SKM-1 (cell line): Measurements from ENCODE around the gene CALCB.

Experiments used
- DNase-seq: peaks from one replicate; lab custom pipeline; 2025; ENCODE audit not compliant: unreplicated experiment; lab: John Stamatoyannopoulos, UW

CALCB gene

DNA sequence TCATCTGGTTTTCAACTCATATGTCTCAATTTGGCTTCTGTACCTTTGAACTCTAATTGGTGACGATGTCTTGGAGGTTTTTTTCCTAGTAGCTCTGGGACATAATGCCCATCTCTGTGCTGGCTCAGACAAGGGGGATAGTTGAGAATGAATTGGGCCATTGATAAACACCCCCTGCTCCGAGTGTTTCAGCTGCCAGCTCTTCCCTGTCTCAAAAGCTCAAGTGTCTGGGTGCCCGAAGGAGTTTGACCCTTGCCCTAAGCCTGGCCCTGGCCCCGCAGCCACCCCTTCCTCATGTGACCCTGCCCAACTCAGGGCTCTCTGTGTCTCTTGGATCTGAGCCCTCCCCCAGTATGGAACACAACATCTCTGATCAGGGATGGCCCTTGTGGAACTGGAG is 44.4 kb downstream of the CALCB start:
- DNase-seq, result no peak

DNA sequence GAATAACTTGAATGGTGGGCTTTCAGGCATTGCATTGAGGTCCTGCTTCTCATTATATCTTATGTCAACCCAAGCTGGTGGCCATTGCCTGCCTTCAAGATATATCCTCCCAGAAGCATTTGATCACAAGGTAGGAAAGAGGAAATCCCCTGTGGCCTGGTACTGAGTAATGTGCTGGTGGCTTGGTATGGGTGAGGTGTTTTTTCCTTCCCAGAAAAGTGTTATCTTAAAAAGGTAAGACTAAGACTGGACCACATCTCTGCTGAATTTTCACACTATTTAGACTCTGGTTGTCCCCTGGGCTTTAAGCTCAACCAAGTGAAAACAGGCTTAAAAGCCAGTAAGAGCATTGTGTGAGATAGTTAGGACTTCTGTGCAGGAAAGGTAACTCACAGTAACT is 45.0 kb downstream of the CALCB start:
- no peak for DNase-seq

DNA sequence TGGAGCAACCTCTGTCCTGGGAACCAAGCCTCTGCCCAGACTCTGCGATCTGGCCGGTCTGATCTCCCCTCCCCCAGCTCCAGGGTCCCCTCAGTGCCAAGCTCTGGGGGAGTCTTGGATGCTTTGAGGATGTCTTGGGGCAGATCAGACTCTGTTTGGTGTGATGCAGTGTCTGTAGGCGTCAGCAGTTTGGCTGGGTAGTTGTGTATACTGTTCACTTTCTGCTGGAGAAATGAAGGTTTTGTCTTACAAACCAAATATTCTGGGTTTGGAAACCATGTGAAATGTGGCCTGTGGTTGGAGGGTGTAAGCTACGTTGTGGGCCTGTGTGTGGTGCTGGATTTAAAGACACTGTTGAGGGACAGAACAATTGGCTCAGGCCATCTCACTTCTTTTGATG is 46.0 kb downstream of the CALCB start:
- no peak for DNase-seq

DNA sequence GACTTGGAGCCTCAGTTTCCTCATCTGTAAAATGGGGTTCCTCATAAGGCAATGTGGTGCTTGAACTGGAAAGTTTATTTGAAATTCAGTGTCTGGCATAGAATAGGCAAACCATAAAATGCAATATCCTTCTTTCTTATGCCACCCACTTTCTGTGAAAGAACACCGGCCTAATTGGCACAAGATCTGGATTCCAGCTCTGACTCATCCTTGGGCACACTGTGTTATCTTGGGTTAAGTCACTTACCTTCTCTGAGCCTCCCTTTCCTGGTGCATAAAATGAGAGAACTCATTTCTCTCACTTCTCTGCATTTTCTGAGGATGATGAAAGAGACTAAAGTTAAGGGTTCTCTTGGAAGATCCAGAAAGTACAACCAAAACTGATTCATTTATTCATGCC is 46.4 kb downstream of the CALCB start:
- DNase-seq, result no peak

DNA sequence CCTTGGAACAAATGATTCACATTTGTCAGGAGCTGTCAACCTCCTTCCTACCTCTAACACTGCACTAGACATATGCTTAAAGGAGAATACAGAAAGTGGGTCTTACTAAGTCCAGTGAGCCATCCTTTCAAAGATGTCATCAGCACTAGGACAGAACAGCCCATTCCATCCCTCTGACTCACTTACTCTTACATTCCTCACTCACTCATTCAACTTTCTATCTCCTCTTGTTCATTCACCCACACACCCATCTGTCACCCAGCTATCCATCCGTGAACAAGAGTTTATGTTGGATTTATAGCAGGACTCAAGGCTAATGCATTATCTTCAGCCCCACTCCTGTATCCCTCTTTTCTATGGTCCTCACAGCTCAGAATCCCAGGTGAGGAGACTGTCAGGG is 50.5 kb downstream of the CALCB start:
- no peak for DNase-seq

DNA sequence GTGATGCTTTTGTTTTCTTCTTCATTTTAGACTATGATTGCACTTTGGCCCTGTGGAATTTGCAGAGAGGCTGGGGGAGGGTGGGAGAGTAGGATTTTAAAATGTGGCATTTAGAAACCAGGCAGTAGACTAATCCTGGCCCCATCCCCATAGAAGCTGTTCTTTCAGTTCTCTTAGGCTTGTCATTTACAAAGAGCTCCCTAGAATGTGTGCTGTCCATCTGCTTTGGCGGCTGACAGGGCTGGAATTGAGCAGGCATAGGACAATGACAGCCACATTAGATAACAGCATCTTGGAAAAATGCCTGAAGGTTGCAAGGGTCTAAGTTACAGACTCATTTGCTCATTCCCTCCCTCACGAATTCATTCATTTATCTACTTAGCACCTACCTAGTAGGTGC is 51.1 kb downstream of the CALCB start:
- no peak for DNase-seq

DNA sequence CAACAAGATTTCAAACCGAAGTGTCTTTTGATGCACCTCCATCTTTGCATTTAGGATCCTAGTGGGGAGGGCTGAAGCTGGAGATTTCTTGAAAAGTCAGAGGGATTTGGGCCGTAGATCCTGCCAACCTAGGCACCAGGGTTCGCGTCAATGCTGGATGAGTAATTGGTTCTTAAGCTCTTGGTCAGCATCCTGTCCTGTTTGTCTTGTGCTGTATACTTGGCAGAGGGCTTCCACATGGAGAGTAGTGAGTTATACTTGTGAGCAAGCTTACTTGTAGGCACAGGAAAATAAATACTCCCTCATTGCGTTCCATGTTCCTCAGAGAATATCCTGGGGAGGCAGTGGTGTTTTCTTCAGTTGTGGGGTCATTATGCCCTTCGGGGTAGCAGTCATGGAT is 53.9 kb downstream of the CALCB start:
- DNase-seq, result no peak
